CD4-positive, alpha-beta T cell (primary cell): ENCODE results near the gene ASTN2. TPM values are rescaled to one million over a fixed set of nuclear protein-coding genes. Genes with fewer than 3 reads are reported as not detected.

Experiments used
- ATAC-seq: fragments of 200-7000 bp; cut with Tn5 transposase; one replicate; pipeline ENCODE4 v1.10.0; 2022; ENCODE audit warnings: mild to moderate bottlenecking; ENCODE audit not compliant: poor library complexity
- CTCF ChIA-PET: fragments of 350-600 bp; sonication (Branson Sonifier 250); formaldehyde crosslinking; loops from one replicate; lab custom pipeline; 2021; ENCODE audit warnings: antibody characterized with exemption, inconsistent platforms; lab: Charles Lee
- POLR2A ChIA-PET: fragments of 350-600 bp; sonication (Branson Sonifier 250); formaldehyde crosslinking; loops from one replicate; lab custom pipeline; 2021; ENCODE audit warnings: antibody characterized with exemption, inconsistent platforms; lab: Charles Lee
- DNase-seq, 14 experiments: peaks; one replicate each; pipeline ENCODE4 v3.0.0-alpha.2; 2013 to 2020; ENCODE audit warnings: mixed read lengths in 2 of 14
- H3K27ac ChIP-seq, 2 donors: one replicate each; pipeline versions ENCODE4 v1.5.1 to v1.7.0; 2013; ENCODE audit warnings: low read length in 2 of 2, low read depth in 1 of 2, mild to moderate bottlenecking in 1 of 2
- H3K27me3 ChIP-seq, 2 experiments: 1 replicate in 1 of 2; 2 replicates in 1 of 2; pipeline versions ENCODE4 v1.6.1 to v1.7.0; 2013; ENCODE audit warnings: low read length in 2 of 2, control low read depth in 1 of 2, mild to moderate bottlenecking in 1 of 2, moderate library complexity in 1 of 2; ENCODE audit not compliant: insufficient read depth in 2 of 2, control insufficient read depth in 1 of 2
- H3K36me3 ChIP-seq: one replicate; pipeline ENCODE4 v1.6.1; 2013; ENCODE audit warnings: low read length, control low read depth; ENCODE audit not compliant: insufficient read depth
- H3K4me1 ChIP-seq: one replicate; pipeline ENCODE4 v1.6.1; 2013; ENCODE audit warnings: low read length, control low read depth; ENCODE audit not compliant: insufficient read depth
- H3K4me3 ChIP-seq: one replicate; pipeline ENCODE4 v1.5.1; 2013; ENCODE audit warnings: mild to moderate bottlenecking, low read length, moderate library complexity
- H3K9me3 ChIP-seq, 2 experiments: 1 replicate in 1 of 2; 2 replicates in 1 of 2; pipeline versions ENCODE4 v1.6.1 to v1.7.0; 2013; ENCODE audit warnings: low read length in 2 of 2, mild to moderate bottlenecking in 2 of 2, control low read depth in 1 of 2, moderate library complexity in 1 of 2; ENCODE audit not compliant: control insufficient read depth in 1 of 2, insufficient read depth in 1 of 2
- H3K27ac Mint-ChIP-seq: one replicate; pipeline ENCODE4 v1.8.0; 2020; ENCODE audit warnings: mixed read lengths
- H3K27me3 Mint-ChIP-seq: one replicate; pipeline ENCODE4 v1.8.0; 2021; ENCODE audit warnings: mixed read lengths
- H3K36me3 Mint-ChIP-seq: one replicate; pipeline ENCODE4 v1.8.0; 2021; ENCODE audit warnings: low read depth, mixed read lengths
- H3K4me1 Mint-ChIP-seq: one replicate; pipeline ENCODE4 v1.8.0; 2021; ENCODE audit warnings: low read depth, mixed read lengths
- H3K4me3 Mint-ChIP-seq: one replicate; pipeline ENCODE4 v1.8.0; 2020; ENCODE audit warnings: mild to moderate bottlenecking, mixed read lengths
- H3K9me3 Mint-ChIP-seq: one replicate; pipeline ENCODE4 v1.8.0; 2020; ENCODE audit warnings: mixed read lengths
- CTCF ChIP-seq: fragments of 200-600 bp; IDR thresholded peaks from one replicate; pipeline ENCODE4 v1.8.0; 2022; ENCODE audit warnings: antibody characterized with exemption, mild to moderate bottlenecking
- intact Hi-C, 2 experiments: fragments of 100-400 bp; cut with DNase I in 1 of 2; cut with micrococcal nuclease in 1 of 2; formaldehyde crosslinking; loops; one replicate each; pipeline versions ENCODE4 v1.15.1 to v1.9.0; 2023 to 2025; cut with DNase I, micrococcal nuclease
- total RNA-seq, 174 experiments: library from RNA in 2 of 174; stranded (reverse) in 2 of 174; gene quantifications; one replicate each; pipeline ENCODE4 v1.2.3 and lab custom pipeline; 2021 to 2026

The ASTN2 gene
- total RNA-seq, 2 experiments from 2014 or later = 2.3 to 2.4 TPM

GRCh38 chr9:116437411-116438370, 977.2 kb downstream of the ASTN2 start:
- H3K4me3 ChIP-seq = no peak overlapping the region
- TF ChIP-seq CTCF = no peak
- POLR2A ChIA-PET = no interaction called here
- H3K27me3 Mint-ChIP-seq = no peaks in the 10 kb centered on the region
- CTCF ChIA-PET = no interaction called here
- H3K36me3 Mint-ChIP-seq = peaks cover 49% of the 10 kb centered on the region
- H3K4me1 ChIP-seq = no peaks in the 10 kb centered on the region
- DNase-seq = no peak
- H3K27ac Mint-ChIP-seq = no peak overlapping the region
- no peak overlapping the region for H3K27ac ChIP-seq
- peaks cover 0 to 6% of the 10 kb centered on the region in 2 experiments for H3K9me3 ChIP-seq
- no peaks in the 10 kb centered on the region for H3K4me1 Mint-ChIP-seq
- intact Hi-C loops = no loop called here
- no peaks in the 10 kb centered on the region for H3K36me3 ChIP-seq
- H3K4me3 Mint-ChIP-seq = no peak overlapping the region
- H3K27me3 ChIP-seq = no peaks in the 10 kb centered on the region
- no peaks in the 10 kb centered on the region for H3K9me3 Mint-ChIP-seq
- ATAC-seq = no peak

GRCh38 chr9:116436121-116436520, 978.7 kb downstream of the ASTN2 start:
- DNase-seq (no peak), ATAC-seq (no peak)
- intact Hi-C loops = no loop called here
- H3K4me1 ChIP-seq = no peaks in the 10 kb centered on the region
- Mint-ChIP-seq H3K4me3 (no peak overlapping the region), H3K27ac (no peak overlapping the region), H3K9me3 (no peaks in the 10 kb centered on the region), H3K36me3 (peaks cover 37% of the 10 kb centered on the region), H3K27me3 (no peaks in the 10 kb centered on the region), H3K4me1 (no peaks in the 10 kb centered on the region)
- H3K27me3 ChIP-seq = no peaks in the 10 kb centered on the region
- H3K36me3 ChIP-seq = no peaks in the 10 kb centered on the region
- ChIA-PET CTCF (no interaction called here), POLR2A (no interaction called here)
- no peak overlapping the region for H3K27ac ChIP-seq
- H3K4me3 ChIP-seq = no peak overlapping the region
- TF ChIP-seq CTCF = no peak
- H3K9me3 ChIP-seq = peaks cover 0 to 6% of the 10 kb centered on the region in 2 experiments

GRCh38 chr9:116435706-116436105, 979.2 kb downstream of the ASTN2 start:
- no peaks in the 10 kb centered on the region for H3K27me3 ChIP-seq
- H3K27me3 Mint-ChIP-seq = no peaks in the 10 kb centered on the region
- ChIA-PET POLR2A (no interaction called here), CTCF (no interaction called here)
- no peak for DNase-seq
- ATAC-seq = no peak
- no peak overlapping the region for H3K27ac ChIP-seq
- H3K4me3 Mint-ChIP-seq = no peak overlapping the region
- H3K4me1 Mint-ChIP-seq = no peaks in the 10 kb centered on the region
- peaks cover 0 to 6% of the 10 kb centered on the region in 2 experiments for H3K9me3 ChIP-seq
- H3K4me1 ChIP-seq = no peaks in the 10 kb centered on the region
- no peak overlapping the region for H3K27ac Mint-ChIP-seq
- peaks cover 33% of the 10 kb centered on the region for H3K36me3 Mint-ChIP-seq
- TF ChIP-seq CTCF = no peak
- H3K4me3 ChIP-seq = no peak overlapping the region
- no peaks in the 10 kb centered on the region for H3K9me3 Mint-ChIP-seq
- H3K36me3 ChIP-seq = no peaks in the 10 kb centered on the region
- intact Hi-C loops = no loop called here
